GM19324 (cell line): Measurements from ENCODE around the gene CORO2B.

Source experiments
- ATAC-seq: cut with Tn5 transposase; IDR thresholded peaks from one replicate; pipeline ENCODE4 v1.9.1; 2021; ENCODE audit warnings: mild to moderate bottlenecking, moderate library complexity; ENCODE audit not compliant: unreplicated experiment, low FRiP score

Gene CORO2B

GRCh38 chr15:68589053-68589452 is 10.3 kb downstream of the CORO2B start:
- ATAC-seq, result no peak

GRCh38 chr15:68589783-68590710 is 11.3 kb downstream of the CORO2B start:
- ATAC-seq, result no peak

GRCh38 chr15:68590721-68591389 is 12.1 kb downstream of the CORO2B start:
- ATAC-seq, result no peak

GRCh38 chr15:68592054-68592453 is 13.3 kb downstream of the CORO2B start:
- ATAC-seq, result no peak

- ATAC-seq, result no peak
These were observed 13.8 kb downstream of the CORO2B start for GRCh38 chr15:68592544-68592943.

- no peak for ATAC-seq
These were observed 14.5 kb downstream of the CORO2B start for GRCh38 chr15:68593341-68593740.

GRCh38 chr15:68593828-68594532 is 15.2 kb downstream of the CORO2B start:
- no peak for ATAC-seq

GRCh38 chr15:68594533-68595259 is 15.9 kb downstream of the CORO2B start:
- no peak for ATAC-seq

GRCh38 chr15:68595260-68595564 is 16.4 kb downstream of the CORO2B start:
- ATAC-seq, result no peak

- no peak for ATAC-seq
These were observed 17.0 kb downstream of the CORO2B start for GRCh38 chr15:68595761-68596160.

GRCh38 chr15:68596691-68597090 is 17.9 kb downstream of the CORO2B start:
- no peak for ATAC-seq

- ATAC-seq, result no peak
These were observed 18.8 kb downstream of the CORO2B start for GRCh38 chr15:68597581-68597980.

- ATAC-seq, result no peak
These were observed 19.7 kb downstream of the CORO2B start for GRCh38 chr15:68598171-68599152.

GRCh38 chr15:68599153-68599545 is 20.4 kb downstream of the CORO2B start:
- ATAC-seq, result no peak

GRCh38 chr15:68599560-68600071 is 20.8 kb downstream of the CORO2B start:
- no peak for ATAC-seq

GRCh38 chr15:68601206-68602197 is 22.7 kb downstream of the CORO2B start:
- ATAC-seq, result no peak

- ATAC-seq, result no peak
These were observed 23.8 kb downstream of the CORO2B start for GRCh38 chr15:68602459-68603215.
